HS-27A (cell line): ENCODE results near the gene SLIT1.

Experiments used
- DNase-seq: peaks from one replicate; pipeline ENCODE4 v3.0.0-alpha.2; 2012; ENCODE audit warnings: low read depth, missing footprints

SLIT1 gene

GRCh38 chr10:97139651-97140048 is 46.1 kb downstream of the SLIT1 start:
- no peak for DNase-seq

- DNase-seq: no peak
These were observed 46.9 kb downstream of the SLIT1 start for GRCh38 chr10:97138846-97139245.

GRCh38 chr10:97138174-97138573 is 47.6 kb downstream of the SLIT1 start:
- no peak for DNase-seq

- DNase-seq: no peak
These were observed 49.0 kb downstream of the SLIT1 start for GRCh38 chr10:97136756-97137155.

- DNase-seq: no peak
These were observed 50.3 kb downstream of the SLIT1 start for GRCh38 chr10:97135464-97135863.

- no peak for DNase-seq
These were observed 50.8 kb downstream of the SLIT1 start for GRCh38 chr10:97134983-97135382.

- DNase-seq: no peak
These were observed 51.6 kb downstream of the SLIT1 start for GRCh38 chr10:97134110-97134509.

- DNase-seq: no peak
These were observed 53.5 kb downstream of the SLIT1 start for GRCh38 chr10:97132273-97132672.

- DNase-seq: no peak
These were observed 54.1 kb downstream of the SLIT1 start for GRCh38 chr10:97131666-97132065.

GRCh38 chr10:97131181-97131628 is 54.6 kb downstream of the SLIT1 start:
- DNase-seq: no peak

GRCh38 chr10:97129666-97130065 is 56.1 kb downstream of the SLIT1 start:
- DNase-seq: no peak

- DNase-seq: no peak
These were observed 57.1 kb downstream of the SLIT1 start for GRCh38 chr10:97128516-97129154.

GRCh38 chr10:97128039-97128492 is 57.7 kb downstream of the SLIT1 start:
- DNase-seq: no peak

GRCh38 chr10:97127509-97127908 is 58.2 kb downstream of the SLIT1 start:
- DNase-seq: no peak

- DNase-seq: no peak
These were observed 61.5 kb downstream of the SLIT1 start for GRCh38 chr10:97124211-97124610.

- DNase-seq: no peak
These were observed 62.0 kb downstream of the SLIT1 start for GRCh38 chr10:97123765-97124164.

- DNase-seq: no peak
These were observed 64.7 kb downstream of the SLIT1 start for GRCh38 chr10:97121041-97121440.

- no peak for DNase-seq
These were observed 65.4 kb downstream of the SLIT1 start for GRCh38 chr10:97120370-97120769.

GRCh38 chr10:97119058-97119745 is 66.6 kb downstream of the SLIT1 start:
- no peak for DNase-seq

- no peak for DNase-seq
These were observed 68.4 kb downstream of the SLIT1 start for GRCh38 chr10:97117372-97117771.

- no peak for DNase-seq
These were observed 69.1 kb downstream of the SLIT1 start for GRCh38 chr10:97116462-97117162.

- DNase-seq: no peak
These were observed 69.9 kb downstream of the SLIT1 start for GRCh38 chr10:97115846-97116245.

- DNase-seq: no peak
These were observed 74.1 kb downstream of the SLIT1 start for GRCh38 chr10:97111615-97112014.
